HG03571 (cell line): ENCODE data around the gene SLC6A3.

Experiments
- ATAC-seq: cut with Tn5 transposase; IDR thresholded peaks from one replicate; pipeline ENCODE4 v1.9.1; 2021; ENCODE audit not compliant: unreplicated experiment

The SLC6A3 gene

DNA sequence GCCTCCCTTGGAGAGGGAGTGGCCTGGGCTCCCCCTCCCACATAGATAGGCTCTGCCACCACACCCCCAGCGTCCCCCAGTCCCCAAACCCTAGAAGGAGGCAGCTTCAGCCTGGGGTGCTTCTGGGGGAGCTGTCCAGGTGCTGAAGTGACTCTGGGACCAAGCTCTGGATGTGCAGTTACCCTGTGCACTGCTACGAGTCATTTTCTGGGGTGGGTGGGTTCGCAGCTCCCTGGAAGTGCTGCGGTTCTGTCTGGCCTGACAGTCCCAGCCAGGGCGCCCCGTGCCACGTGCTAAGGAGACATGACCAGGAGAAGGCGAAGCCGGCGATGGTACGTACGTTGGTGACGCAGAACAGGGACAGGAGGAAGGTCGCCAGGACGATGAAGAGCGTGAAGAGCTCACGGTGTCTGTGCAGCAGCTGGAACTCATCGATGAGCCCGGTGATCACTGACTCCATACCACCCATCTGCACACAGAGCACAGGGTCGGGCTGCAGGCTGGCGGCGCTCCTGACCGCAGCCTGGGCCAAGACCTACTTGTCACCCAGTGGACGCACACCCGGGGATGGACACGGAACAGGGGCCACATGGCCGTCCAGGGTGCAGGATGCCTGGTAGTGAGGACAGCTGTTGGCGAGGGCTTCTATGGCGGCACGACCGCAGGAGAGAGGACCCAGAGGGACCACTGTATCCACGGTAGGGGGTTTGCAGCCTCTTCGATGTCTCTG, 35.7 kb downstream of the SLC6A3 start:
- no peak for ATAC-seq

DNA sequence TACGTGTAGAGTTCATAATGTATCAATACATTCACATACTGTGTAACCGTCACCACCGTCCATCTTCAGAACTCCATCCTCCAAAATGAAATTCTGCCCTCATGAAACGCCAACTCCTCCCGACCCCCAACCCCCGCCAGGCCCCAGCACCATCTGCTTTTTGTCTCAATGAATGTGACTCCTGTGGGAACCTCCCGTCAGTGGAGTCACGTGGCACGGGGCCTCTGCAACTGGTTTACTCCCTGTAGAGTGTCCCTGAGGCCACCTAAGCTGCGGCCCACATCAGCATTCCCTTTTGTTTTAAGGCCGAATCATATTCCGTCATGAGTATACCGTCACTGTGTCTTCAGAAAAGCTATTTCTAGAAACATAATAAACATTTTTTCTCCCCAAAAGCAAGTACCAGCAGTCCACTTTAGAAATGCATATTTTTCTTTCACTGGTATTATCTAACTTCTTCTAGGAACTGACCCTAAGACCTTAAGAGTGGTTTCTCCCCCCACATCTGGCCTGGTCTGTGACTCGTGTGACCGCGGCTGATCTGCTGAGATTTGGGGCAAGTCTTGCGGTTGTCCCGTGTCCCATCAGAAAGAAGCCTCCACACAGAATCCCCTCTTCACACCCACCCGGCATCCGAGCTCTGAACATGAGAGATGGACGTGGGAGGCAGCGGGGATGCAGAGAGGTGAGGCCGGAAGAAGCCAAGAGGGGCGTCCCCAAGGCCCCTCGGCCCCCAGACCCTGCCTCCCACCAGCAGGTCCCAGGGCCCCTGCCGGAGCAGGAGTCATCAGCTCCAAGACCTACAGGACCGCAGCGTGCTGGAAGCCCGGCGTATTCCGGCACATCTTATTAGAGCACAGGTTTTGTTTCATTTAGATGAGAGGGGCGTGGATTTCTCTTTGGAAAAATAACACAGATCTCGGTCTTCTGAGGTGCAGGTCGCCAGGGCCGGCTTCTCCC, 38.3 kb downstream of the SLC6A3 start:
- no peak for ATAC-seq

DNA sequence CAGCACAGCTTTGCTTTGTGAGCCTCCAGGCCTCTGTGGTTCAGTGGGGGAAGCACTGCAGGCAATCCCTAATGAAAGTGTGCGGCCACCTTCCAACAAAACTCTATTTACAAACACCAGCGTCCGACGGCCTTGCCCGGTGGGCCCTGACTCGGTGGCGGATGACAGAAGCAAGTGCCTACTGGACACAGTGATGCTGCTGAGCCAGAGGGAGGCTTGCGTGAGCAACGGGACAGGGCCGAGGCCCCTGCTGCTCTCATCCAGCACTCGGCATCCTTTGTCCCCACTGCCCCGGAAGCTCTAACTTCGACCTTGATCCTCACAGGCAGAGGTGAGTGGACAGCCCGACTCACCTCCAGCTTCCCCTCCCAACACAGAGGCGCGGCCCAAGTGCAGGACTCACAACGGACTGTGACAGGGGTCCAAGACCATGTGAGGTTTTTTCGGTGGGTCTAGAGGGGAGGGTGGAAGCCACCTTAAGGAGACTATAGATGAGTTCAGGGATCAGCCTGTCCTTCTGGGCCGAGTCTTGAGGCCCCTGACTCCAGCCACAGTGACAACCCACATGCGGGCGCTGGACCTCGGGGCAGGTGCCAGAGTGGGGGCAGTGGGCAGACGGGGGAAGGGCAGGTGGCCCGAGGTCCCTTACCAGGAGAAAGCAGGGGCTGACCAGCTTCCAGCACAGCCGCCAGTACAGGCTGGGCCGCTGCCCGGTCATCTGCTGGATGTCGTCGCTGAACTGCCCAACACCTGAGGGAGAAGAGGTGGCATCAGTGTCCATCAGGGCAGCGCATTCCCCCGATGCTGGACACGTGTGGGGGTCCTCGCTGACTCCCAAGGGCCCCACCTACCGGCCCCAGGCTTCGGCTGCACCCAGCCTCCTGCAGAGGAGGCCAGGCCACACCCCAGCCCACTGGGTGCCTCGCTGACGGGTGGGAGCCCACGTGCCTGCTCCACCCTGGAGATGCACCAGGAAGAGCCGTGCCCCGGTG, 39.4 kb downstream of the SLC6A3 start:
- ATAC-seq, result no peak

DNA sequence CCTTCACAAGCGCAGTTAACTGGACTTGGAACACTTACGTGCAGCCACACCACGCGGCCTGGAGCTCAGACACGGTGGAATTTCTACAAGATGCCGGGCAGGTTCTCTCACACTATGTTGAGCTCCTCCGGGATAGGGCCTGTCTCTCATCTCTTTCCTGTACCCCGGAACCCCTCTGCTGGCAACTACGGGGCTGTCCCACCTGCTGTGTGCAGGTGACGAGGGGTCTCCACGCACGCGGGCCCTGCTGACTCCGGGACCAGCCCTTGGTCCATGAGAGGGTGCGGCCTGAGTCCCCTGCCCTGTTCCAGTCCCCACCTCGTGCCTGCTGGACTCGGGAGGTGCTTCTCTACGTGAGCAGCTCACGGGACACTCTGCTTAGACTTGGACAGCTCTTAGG, 40.1 kb downstream of the SLC6A3 start:
- ATAC-seq, result no peak

DNA sequence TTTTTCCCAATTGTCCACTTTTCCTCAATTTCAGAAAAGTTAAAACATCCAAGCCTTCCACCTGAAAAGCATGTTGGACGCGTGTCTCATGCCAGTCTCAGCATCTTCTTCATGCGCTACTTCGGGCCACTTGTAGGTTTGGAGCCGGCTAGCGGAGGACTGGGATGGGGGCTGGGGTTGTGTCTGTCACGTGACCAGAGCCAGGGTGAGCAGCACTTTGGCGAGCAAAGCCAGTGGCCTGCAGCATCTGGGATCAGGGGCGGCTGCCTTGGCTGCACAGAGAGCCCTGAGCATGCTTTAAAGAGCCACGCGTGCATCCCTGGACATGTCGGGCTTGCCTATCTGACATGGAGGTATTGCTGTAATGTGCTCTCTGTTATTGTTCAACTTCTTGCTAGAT, 41.2 kb downstream of the SLC6A3 start:
- ATAC-seq, result no peak

DNA sequence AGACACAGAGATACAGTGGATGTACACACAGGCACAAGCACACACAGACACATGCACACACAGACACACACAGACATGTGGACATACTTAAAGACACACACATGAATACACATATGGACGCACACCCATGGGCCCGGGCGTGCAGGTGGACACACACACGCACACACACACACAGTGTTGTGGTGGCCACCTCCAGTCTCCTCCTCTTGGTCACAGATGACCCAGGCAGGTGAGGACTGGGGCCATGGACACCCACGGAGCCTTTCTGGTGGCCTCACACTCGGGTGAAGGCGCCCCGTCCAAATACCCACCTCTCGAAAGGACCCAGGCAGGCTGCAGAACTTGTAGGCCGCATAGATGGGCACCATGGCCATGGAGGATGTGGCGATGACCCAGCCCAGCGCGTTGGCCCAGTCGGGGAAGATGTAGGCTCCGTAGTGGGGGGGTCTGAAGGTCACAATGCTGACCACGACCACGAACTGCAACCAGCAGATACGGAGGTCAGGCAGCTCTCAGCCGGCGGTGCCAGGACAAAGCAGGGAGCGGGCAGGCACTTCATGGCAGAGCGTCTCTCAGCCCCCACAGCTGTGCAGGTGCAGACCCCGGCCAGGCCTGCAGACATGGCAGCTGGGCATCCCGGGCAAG, 42.5 kb downstream of the SLC6A3 start:
- ATAC-seq, result no peak

DNA sequence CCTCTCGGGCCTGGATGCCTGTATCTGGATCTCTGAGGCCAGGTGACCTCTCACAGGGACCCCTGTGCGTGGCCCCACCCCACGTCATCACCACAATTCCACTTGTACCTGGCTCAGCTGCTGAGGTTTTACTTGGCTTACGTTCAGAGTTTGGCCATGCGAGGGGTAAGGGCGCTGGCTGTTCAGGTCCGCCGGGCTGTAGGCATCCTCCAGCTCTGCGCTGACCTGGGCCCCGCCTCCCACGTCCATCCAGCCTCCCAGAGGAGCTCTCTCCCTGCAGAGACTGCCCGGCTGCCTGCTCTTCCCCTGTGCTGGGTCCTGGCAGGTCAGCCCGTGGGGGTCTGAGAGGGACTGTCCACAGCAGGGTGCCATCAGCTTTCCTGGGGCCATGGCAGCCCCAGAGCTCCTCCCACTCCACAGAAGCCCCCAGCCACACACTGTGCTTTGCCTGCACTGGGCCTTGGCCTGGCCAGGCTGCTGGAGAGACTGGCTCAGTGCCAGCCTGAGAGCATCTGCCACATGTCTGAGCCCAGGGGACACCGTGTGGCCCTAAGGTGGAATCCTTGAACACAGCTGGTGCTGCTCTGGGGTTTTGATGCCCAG, 43.6 kb downstream of the SLC6A3 start:
- ATAC-seq, result no peak

DNA sequence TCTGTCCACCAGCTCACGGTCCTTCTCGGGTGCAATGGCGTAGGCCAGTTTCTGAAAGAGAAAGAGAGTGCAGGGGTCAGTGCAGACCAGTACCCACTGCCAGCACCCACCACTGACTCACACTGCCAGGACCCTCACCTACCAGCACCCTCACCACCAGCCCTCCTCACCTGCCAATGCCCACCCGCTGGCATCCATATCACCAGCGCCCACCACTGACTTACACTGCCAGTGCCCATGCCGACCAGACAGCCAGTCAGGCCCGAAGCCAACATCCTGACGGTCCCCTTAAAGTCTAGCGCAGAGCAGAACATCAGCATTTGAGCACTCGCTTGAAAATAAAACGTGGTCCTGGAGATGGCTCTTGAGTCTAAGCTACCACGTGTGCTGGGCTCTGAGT, 44.3 kb downstream of the SLC6A3 start:
- no peak for ATAC-seq

DNA sequence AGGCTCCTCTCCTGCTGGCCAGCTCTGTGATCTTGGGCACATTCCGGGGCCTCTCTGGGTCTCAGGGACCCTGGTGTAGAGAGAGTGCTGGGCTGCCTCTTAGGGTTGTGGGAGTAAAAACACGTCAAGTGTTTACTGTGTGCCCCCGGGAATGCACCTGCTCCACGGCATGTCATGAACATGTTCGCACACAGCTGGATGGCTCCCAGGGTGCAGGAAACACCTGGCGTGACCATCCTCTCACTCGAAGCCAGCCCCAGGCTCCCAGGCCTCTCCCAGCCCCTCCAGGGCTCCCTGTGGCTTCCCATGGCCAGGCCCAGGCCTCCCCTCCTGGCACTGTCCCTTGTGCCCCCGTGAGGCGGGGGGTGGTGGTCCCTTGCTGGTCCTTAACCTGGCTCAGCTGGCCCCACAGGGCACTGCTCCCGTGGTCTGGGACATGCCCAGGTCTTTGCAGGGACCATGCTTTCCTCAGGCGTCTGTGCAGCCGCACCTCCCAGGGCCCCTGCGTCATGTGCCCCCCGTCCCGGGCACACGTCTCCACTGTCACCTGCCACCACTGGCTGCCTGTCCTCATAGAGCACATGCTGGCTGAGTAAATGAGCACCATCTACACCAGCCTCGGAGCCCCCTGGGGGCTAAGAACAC, 44.9 kb downstream of the SLC6A3 start:
- ATAC-seq, result no peak

DNA sequence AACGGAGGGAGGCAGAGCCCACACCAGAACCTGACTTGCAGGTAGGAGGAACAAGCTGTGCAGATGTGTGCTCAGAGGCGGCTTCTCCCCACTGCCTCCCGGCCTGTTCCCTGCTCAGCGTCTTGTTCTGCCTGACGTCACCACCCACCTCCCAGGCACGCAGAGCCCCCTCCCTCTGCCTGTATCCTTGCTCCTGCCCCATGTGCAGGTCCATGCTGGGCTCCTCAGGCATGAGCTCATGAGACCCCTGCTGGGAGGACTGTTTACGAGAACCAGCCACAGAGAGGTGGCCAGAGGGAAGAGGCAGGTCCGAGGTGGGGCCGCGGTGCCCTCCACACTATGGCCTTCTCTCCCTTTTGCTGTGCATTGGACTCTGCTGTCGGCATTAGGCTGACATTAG, 45.5 kb downstream of the SLC6A3 start:
- no peak for ATAC-seq

DNA sequence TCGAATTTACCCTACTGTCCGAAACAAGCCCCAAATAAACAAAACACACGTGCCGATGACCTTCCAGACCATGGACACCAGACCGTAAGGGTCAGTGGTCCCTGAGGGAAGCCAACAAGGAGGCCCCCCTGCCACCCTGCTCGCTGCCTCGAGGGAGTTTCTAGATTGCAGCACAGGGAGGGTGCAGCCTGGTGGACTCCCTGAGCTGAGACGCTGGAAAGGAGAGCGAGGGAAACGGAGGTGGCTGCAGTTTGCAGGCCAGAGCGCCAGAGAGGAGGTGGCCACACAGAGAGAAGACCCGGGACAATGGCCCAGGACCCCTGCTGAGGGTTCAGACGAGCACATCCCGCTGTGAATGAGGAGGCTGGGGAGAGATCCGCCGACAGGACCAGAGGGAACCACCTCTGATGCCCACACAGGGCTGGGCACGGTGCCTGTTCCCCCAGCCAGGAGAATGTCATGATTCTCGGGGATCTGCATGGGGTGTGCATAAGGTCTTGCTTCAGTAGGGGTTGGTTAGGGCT, 48.9 kb downstream of the SLC6A3 start:
- ATAC-seq, result no peak

DNA sequence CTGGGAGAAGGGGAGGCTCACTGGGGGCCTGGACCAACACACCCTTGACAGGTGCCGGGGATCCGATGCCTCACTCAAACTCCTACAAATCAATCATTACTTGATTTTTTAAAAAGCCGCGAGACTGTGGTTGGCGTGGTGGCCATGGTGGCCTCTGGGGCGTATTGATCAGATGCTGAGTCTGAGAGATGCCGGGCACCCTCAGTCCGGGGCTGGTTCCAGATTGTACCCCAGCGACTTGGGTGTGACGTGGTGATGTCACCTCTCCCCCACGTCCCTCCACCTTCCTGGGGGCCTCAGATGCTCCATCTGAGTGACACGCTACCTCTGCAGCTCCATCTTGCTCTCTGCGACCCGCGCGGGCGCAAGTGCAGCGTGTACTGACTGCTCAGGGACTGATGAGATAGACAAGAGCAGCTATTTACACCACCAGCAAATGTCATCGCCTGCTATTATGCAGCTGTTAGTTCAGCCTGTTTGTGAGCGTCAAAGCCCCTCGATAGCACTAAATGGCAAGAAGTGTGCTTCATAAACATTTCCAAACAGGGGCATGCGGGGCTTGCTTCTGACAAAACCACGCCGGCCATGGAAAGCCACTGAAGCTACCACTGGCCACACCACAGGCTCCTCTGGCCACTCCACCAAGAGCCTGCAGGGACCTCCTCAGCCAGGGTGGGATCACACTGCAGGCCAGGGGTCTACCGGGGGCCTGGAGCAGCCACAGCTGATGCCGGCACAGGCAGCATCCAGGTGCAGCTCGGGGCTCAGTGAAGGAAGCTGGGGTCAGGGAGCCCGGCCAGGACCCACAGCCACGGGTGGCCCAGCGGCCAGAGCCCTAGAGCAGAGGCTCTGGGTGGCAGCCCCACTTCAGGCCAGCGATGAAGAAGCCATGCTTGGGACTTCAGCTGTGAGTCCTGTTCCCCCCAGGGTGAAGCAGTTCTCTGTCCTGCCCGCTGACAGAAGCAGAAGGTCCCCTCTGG, 50.1 kb downstream of the SLC6A3 start:
- no peak for ATAC-seq

DNA sequence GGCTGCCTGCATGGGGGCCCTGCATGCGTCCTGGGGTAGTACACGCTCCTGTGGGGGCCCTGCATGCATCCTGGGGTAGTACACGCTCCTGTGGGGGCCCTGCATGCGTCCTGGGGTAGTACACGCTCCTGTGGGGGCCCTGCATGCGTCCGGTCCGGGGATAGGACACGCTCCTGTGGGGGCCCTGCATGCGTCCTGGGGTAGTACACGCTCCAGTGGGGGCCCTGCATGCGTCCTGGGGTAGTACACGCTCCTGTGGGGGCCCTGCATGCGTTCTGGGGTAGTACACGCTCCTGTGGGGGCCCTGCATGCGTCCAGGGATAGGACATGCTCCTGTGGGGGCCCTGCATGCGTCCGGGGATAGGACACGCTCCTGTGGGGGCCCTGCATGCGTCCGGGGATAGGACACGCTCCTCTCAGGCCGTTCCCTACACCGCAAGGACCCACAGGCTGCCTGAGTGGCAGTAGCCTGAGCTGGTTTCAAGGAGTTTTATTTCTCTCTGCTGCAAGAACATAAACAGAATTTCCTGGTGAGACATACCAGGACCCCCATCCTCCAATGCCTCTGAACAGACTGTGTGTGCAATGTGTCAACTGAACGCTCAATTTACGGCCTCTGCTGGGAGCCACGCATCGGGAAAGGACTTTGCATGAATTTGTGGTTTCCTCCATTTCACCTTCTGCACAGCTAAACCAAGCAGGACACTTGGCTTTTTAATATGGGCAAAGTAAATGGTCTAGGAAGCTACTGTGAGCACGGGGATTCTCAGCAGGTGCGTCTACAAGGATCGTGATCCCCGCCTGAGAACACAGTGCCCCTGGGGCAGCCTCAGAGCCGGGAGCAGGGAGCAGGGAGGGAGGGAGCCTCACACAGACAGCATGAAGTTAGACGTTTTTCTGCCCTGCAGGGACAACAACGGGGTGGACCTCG, 51.4 kb downstream of the SLC6A3 start:
- ATAC-seq, result no peak

DNA sequence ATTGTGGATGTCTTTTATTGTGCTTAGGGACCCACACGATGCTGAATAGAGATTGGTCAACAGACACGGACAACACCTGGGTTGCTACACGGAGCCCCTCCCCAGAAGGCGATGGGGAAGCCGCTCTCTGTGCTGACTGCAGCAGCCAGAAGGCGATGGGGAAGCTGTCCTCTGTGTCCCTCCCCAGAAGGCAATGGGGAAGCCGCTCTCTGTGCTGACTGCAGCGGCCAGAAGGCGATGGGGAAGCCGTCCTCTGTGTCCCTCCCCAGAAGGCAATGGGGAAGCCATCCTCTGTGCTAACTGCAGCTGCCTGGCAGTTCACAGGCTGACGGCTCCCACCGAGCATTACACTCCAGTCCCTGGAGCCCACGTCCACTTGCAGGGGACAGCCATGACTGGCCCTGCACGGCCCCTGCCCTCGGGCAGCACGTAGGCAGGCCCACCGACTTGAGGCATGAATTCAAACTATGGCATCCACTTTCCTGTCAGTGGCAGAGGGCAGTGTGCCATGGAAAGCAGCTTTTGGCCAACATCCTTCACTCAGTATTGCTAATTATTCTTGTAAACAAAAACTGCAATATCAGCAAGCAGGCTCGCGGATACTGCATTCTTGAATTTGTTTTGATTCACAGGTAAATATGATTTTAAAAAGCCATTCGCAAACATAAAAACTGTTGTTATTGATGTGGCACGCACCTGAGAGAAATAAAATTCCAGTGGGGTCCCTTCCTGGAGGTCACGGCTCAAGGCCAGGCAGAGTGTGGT, 52.3 kb downstream of the SLC6A3 start:
- ATAC-seq, result no peak

DNA sequence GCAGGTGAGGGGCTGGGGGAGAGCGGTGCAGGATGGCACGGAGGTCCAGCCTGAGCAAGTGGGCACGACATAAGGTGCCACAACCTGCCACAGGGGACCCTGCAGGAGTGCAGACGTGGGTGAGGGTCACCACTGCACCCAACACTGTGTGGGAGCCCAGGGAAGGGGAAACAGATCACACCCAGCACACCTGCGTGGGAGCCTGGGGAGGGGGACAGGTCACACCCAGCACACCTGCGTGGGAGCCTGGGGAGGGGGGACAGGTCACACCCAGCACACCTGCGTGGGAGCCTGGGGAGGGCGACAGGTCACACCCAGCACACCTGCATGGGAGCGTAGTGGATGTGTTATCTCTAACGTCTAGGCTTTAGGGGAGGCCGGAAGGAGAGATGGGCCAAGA, 53.0 kb downstream of the SLC6A3 start:
- ATAC-seq, result no peak

DNA sequence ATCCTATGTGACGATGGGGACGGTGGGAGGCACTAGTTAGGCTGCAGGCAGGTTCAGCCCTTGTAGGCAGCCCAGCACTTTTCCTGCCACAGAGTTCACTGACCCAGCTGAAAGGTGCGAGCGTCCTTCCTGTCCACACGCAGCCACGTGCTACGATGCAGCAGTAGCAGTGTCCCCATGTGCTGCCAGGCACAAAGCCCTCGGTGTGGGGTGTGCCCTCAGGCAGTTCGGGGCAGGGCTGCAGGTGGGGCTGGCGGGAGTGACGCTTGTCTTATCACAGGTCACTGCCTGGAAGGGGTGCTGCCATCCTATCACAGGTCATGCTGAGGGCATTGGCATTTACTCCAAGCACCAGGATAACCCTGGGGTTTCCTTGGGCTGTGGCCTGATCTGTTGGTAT, 53.5 kb downstream of the SLC6A3 start:
- no peak for ATAC-seq
